Naive thymus-derived CD4-positive, alpha-beta T cell (primary cell): ENCODE data around the gene EIPR1. TPM values are rescaled to one million over a fixed set of nuclear protein-coding genes. Genes with fewer than 3 reads are reported as not detected.

Experiments
- ATAC-seq: fragments of 150-1000 bp; cut with Tn5 transposase; 2 replicates; pipeline ENCODE4 v1.10.0; 2021; ENCODE audit warnings: mild to moderate bottlenecking, moderate library complexity
- CTCF ChIA-PET: fragments of 350-600 bp; sonication (Branson Sonifier 250); formaldehyde crosslinking; loops from one replicate; lab custom pipeline; 2021; ENCODE audit warnings: antibody characterized with exemption; lab: Charles Lee
- POLR2A ChIA-PET: fragments of 350-600 bp; sonication (Branson Sonifier 250); formaldehyde crosslinking; loops from one replicate; lab custom pipeline; 2021; ENCODE audit warnings: antibody characterized with exemption, inconsistent platforms; lab: Charles Lee
- DNase-seq, 9 donors: peaks; one replicate each; pipeline versions ENCODE4 v3.0.0 to v3.0.0-alpha.2; 2020 to 2022; ENCODE audit warnings: mixed read lengths in 1 of 9
- H3K27ac ChIP-seq: one replicate; pipeline ENCODE4 v1.7.0; 2013; ENCODE audit warnings: mild to moderate bottlenecking, low read depth, low read length, moderate library complexity
- H3K27me3 ChIP-seq, 2 donors: one replicate each; pipeline ENCODE4 v1.7.0; 2013; ENCODE audit warnings: low read length in 2 of 2, mild to moderate bottlenecking in 2 of 2, moderate library complexity in 2 of 2; ENCODE audit not compliant: control insufficient read depth in 2 of 2, insufficient read depth in 2 of 2
- H3K36me3 ChIP-seq, 3 experiments: 1 replicate in 2 of 3; 2 replicates in 1 of 3; pipeline ENCODE4 v1.7.0; 2013; ENCODE audit warnings: low read length in 3 of 3, mild to moderate bottlenecking in 3 of 3, moderate library complexity in 1 of 3; ENCODE audit not compliant: insufficient read depth in 3 of 3, control insufficient read depth in 2 of 3
- H3K4me1 ChIP-seq, 2 donors: one replicate each; pipeline ENCODE4 v1.7.0; 2013; ENCODE audit warnings: low read length in 2 of 2, mild to moderate bottlenecking in 2 of 2, moderate library complexity in 1 of 2; ENCODE audit not compliant: control insufficient read depth in 2 of 2, insufficient read depth in 2 of 2
- H3K4me3 ChIP-seq: 2 replicates; pipeline ENCODE4 v1.7.0; 2013; ENCODE audit warnings: mild to moderate bottlenecking, low read length
- H3K9me3 ChIP-seq, 3 experiments: 1 replicate in 2 of 3; 2 replicates in 1 of 3; pipeline ENCODE4 v1.7.0; 2013; ENCODE audit warnings: low read length in 3 of 3; ENCODE audit not compliant: control insufficient read depth in 2 of 3
- H3K27ac Mint-ChIP-seq, 9 donors: one replicate each; pipeline ENCODE4 v1.8.0; 2020 to 2022; ENCODE audit warnings: mixed read lengths in 9 of 9, mild to moderate bottlenecking in 8 of 9, moderate library complexity in 5 of 9, inconsistent platforms in 2 of 9
- H3K27me3 Mint-ChIP-seq, 5 donors: one replicate each; pipeline ENCODE4 v1.8.0; 2021 to 2022; ENCODE audit warnings: mixed read lengths in 5 of 5, mild to moderate bottlenecking in 1 of 5
- H3K36me3 Mint-ChIP-seq, 5 donors: one replicate each; pipeline ENCODE4 v1.8.0; 2020 to 2022; ENCODE audit warnings: mixed read lengths in 5 of 5, mild to moderate bottlenecking in 3 of 5, inconsistent platforms in 1 of 5
- H3K4me1 Mint-ChIP-seq, 7 donors: one replicate each; pipeline ENCODE4 v1.8.0; 2020 to 2022; ENCODE audit warnings: mixed read lengths in 7 of 7, mild to moderate bottlenecking in 3 of 7, inconsistent platforms in 1 of 7
- H3K4me3 Mint-ChIP-seq, 10 donors: one replicate each; pipeline ENCODE4 v1.8.0; 2020 to 2022; ENCODE audit warnings: mild to moderate bottlenecking in 10 of 10, mixed read lengths in 10 of 10, moderate library complexity in 6 of 10, inconsistent platforms in 2 of 10
- H3K9me3 Mint-ChIP-seq, 11 donors: one replicate each; pipeline ENCODE4 v1.8.0; 2020 to 2022; ENCODE audit warnings: mixed read lengths in 11 of 11, mild to moderate bottlenecking in 4 of 11, inconsistent platforms in 1 of 11, moderate library complexity in 1 of 11
- intact Hi-C, 2 donors: fragments of 100-400 bp; cut with micrococcal nuclease; formaldehyde crosslinking; loops; one replicate each; pipeline ENCODE4 v1.15.1; 2023
- polyA plus RNA-seq, 2 donors: library from polyadenylated mRNA; unstranded; fragments of 300-500 nt; fragmentation: Illumina TruSeq; gene quantifications; one replicate each; pipeline ENCODE4 v1.2.3, GENCODE V29; 2021
- total RNA-seq, 6 experiments: library from RNA in 5 of 6; stranded (reverse) in 5 of 6; gene quantifications; 1 replicate in 5 of 6; 2 replicates in 1 of 6; pipeline ENCODE4 v1.2.3 and lab custom pipeline; 2021 to 2026

Gene EIPR1
- total and polyA plus RNA-seq, 7 experiments from 2014 or later = 24.4 to 46.2 (median 27.3) TPM

GRCh38 chr2:3173031-3173430 is 204.6 kb downstream of the EIPR1 start:
- ChIA-PET POLR2A (no interaction called here), CTCF (no interaction called here)
- Mint-ChIP-seq H3K4me1 (no peaks in the 10 kb centered on the region), H3K36me3 (peaks cover 4 to 61% (median 24%) of the 10 kb centered on the region in 5 donors), H3K9me3 (peaks cover 0 to 1% (median 0%) of the 10 kb centered on the region in 11 donors), H3K27ac (no peak overlapping the region), H3K4me3 (no peak overlapping the region), H3K27me3 (no peaks in the 10 kb centered on the region)
- H3K9me3 ChIP-seq = no peaks in the 10 kb centered on the region
- H3K27me3 ChIP-seq = no peaks in the 10 kb centered on the region
- H3K4me1 ChIP-seq = no peaks in the 10 kb centered on the region
- no peak overlapping the region for H3K4me3 ChIP-seq
- ATAC-seq (no peak), DNase-seq (no peak)
- intact Hi-C loops = no loop called here
- H3K27ac ChIP-seq = no peak overlapping the region
- H3K36me3 ChIP-seq = peaks cover 0 to 27% (median 0%) of the 10 kb centered on the region in 3 experiments

GRCh38 chr2:3172265-3172935 is 205.2 kb downstream of the EIPR1 start:
- CTCF ChIA-PET = no interaction called here
- H3K9me3 Mint-ChIP-seq = peaks cover 0 to 2% (median 0%) of the 10 kb centered on the region in 11 donors
- POLR2A ChIA-PET = no interaction called here
- H3K9me3 ChIP-seq = no peaks in the 10 kb centered on the region
- peaks cover 0 to 27% (median 0%) of the 10 kb centered on the region in 3 experiments for H3K36me3 ChIP-seq
- peaks cover 5 to 61% (median 24%) of the 10 kb centered on the region in 5 donors for H3K36me3 Mint-ChIP-seq
- H3K27ac Mint-ChIP-seq = no peak overlapping the region
- H3K4me1 ChIP-seq = no peaks in the 10 kb centered on the region
- DNase-seq (no peak), ATAC-seq (no peak)
- no peak overlapping the region for H3K4me3 Mint-ChIP-seq
- intact Hi-C loops = no loop called here
- H3K27me3 ChIP-seq = no peaks in the 10 kb centered on the region
- H3K4me3 ChIP-seq = no peak overlapping the region
- H3K27ac ChIP-seq = no peak overlapping the region
- H3K4me1 Mint-ChIP-seq = no peaks in the 10 kb centered on the region
- no peaks in the 10 kb centered on the region for H3K27me3 Mint-ChIP-seq

- Mint-ChIP-seq H3K9me3 (peaks cover 0 to 6% (median 0%) of the 10 kb centered on the region in 11 donors), H3K27me3 (no peaks in the 10 kb centered on the region), H3K27ac (peak overlapping the region in 1 of 9 donors; percentile 26), H3K4me3 (no peak overlapping the region), H3K4me1 (no peaks in the 10 kb centered on the region), H3K36me3 (peaks cover 7 to 64% (median 28%) of the 10 kb centered on the region in 5 donors)
- no peak for ATAC-seq
- POLR2A ChIA-PET = no interaction called here
- CTCF ChIA-PET = no interaction called here
- Histone ChIP-seq H3K9me3 (no peaks in the 10 kb centered on the region), H3K4me1 (no peaks in the 10 kb centered on the region), H3K36me3 (peaks cover 0 to 21% (median 0%) of the 10 kb centered on the region in 3 experiments), H3K27me3 (no peaks in the 10 kb centered on the region), H3K27ac (no peak overlapping the region), H3K4me3 (no peak overlapping the region)
- intact Hi-C loops = no loop called here
- no peak for DNase-seq
Observed at GRCh38 chr2:3171564-3172264, 205.9 kb downstream of the EIPR1 start.

GRCh38 chr2:3170792-3171455 is 206.7 kb downstream of the EIPR1 start:
- Histone ChIP-seq H3K9me3 (no peaks in the 10 kb centered on the region), H3K4me1 (no peaks in the 10 kb centered on the region), H3K4me3 (no peak overlapping the region), H3K27ac (no peak overlapping the region), H3K27me3 (no peaks in the 10 kb centered on the region), H3K36me3 (peaks cover 0 to 20% (median 0%) of the 10 kb centered on the region in 3 experiments)
- no peak overlapping the region for H3K4me3 Mint-ChIP-seq
- ATAC-seq (no peak), DNase-seq (no peak)
- CTCF ChIA-PET = no interaction called here
- no peaks in the 10 kb centered on the region for H3K27me3 Mint-ChIP-seq
- intact Hi-C loops = no loop called here
- no peaks in the 10 kb centered on the region for H3K4me1 Mint-ChIP-seq
- no peak overlapping the region for H3K27ac Mint-ChIP-seq
- H3K36me3 Mint-ChIP-seq = peaks cover 13 to 72% (median 36%) of the 10 kb centered on the region in 5 donors
- POLR2A ChIA-PET = no interaction called here
- H3K9me3 Mint-ChIP-seq = peaks cover 0 to 14% (median 1%) of the 10 kb centered on the region in 11 donors

- no peak for DNase-seq
- ATAC-seq = no peak
- intact Hi-C loops = no loop called here
- H3K27ac ChIP-seq = no peak overlapping the region
- no peak overlapping the region for H3K4me3 ChIP-seq
- CTCF ChIA-PET = no interaction called here
- POLR2A ChIA-PET = no interaction called here
- Mint-ChIP-seq H3K27me3 (no peaks in the 10 kb centered on the region), H3K36me3 (peaks cover 20 to 72% (median 44%) of the 10 kb centered on the region in 5 donors), H3K27ac (no peak overlapping the region), H3K9me3 (peaks cover 0 to 30% (median 9%) of the 10 kb centered on the region in 11 donors), H3K4me1 (no peaks in the 10 kb centered on the region), H3K4me3 (no peak overlapping the region)
- H3K36me3 ChIP-seq = peaks cover 0 to 20% (median 0%) of the 10 kb centered on the region in 3 experiments
- no peaks in the 10 kb centered on the region for H3K4me1 ChIP-seq
- no peaks in the 10 kb centered on the region for H3K27me3 ChIP-seq
- peaks cover 0 to 4% (median 0%) of the 10 kb centered on the region in 3 experiments for H3K9me3 ChIP-seq
Observed at GRCh38 chr2:3169106-3169870, 208.3 kb downstream of the EIPR1 start.

- ChIA-PET POLR2A (no interaction called here), CTCF (no interaction called here)
- DNase-seq (no peak), ATAC-seq (no peak)
- H3K4me1 Mint-ChIP-seq = no peaks in the 10 kb centered on the region
- Histone ChIP-seq H3K27me3 (no peaks in the 10 kb centered on the region), H3K4me1 (no peaks in the 10 kb centered on the region), H3K36me3 (peaks cover 0 to 19% (median 0%) of the 10 kb centered on the region in 3 experiments), H3K9me3 (peaks cover 0 to 13% (median 0%) of the 10 kb centered on the region in 3 experiments), H3K27ac (no peak overlapping the region), H3K4me3 (no peak overlapping the region)
- H3K27ac Mint-ChIP-seq = no peak overlapping the region
- no peaks in the 10 kb centered on the region for H3K27me3 Mint-ChIP-seq
- H3K4me3 Mint-ChIP-seq = no peak overlapping the region
- H3K36me3 Mint-ChIP-seq = peaks cover 15 to 68% (median 48%) of the 10 kb centered on the region in 5 donors
- intact Hi-C loops = no loop called here
- H3K9me3 Mint-ChIP-seq = peaks cover 0 to 40% (median 18%) of the 10 kb centered on the region in 11 donors
Observed at GRCh38 chr2:3168230-3168891, 209.3 kb downstream of the EIPR1 start.
